A673 (cell line): Measurements from ENCODE around the gene PHRF1.

ENCODE experiments used
- CTCF ChIP-seq: fragments of 300-800, 200-600 bp; sonication (generic); conservative IDR thresholded peaks from 2 replicates; pipeline ENCODE4 v1.5.1; 2017; ENCODE audit warnings: low read depth, mild to moderate bottlenecking, antibody characterized with exemption, low read length, moderate library complexity, mixed read lengths
- EZH2 ChIP-seq: fragments of 200-600 bp; sonication (generic); IDR thresholded peaks from 2 replicates; pipeline ENCODE4 v1.6.1; 2017; ENCODE audit warnings: borderline replicate concordance, low read depth, mild to moderate bottlenecking, mixed read lengths, antibody characterized with exemption, low read length; ENCODE audit not compliant: poor library complexity, severe bottlenecking

- TF ChIP-seq CTCF (no peak), EZH2 (no peak)
Observed at GRCh38 chr11:628056-628455, 51.8 kb downstream of the PHRF1 start.
